ENCODE data around the gene DSC1.

DNA sequence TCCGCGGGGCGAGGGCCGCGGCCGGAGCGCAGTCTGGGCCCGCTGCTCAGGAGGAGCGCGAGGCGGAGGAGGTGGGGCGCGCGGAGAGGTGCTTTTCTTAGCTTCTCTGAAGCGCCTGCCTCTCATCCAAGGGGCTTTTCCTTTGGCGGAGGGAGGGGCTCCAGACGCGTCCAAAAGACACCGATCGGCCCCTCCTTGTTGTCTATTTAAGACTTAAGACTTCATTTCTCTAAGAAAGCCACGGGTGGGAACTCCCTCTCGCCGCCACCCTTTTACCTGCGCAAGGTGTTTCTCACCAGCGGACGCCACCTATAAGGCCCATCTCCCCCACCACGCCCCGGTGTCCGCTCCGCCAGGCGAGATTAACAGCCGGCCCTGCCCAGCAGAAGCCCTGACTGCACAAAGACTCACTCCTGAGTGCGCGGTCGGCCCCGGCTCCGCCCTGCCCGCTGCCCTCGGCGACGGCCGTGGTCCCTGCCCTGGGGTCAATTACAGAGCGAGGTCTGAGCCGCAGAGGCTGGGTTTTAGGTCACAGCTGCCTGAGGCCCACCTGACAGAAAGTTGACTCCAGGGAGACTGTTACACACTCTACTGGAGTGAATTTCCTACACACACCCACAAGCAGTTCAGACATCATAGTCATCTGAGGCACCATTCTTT lies 60.5 kb downstream of the DSC1 start, which contains the start of gene DSC2:
- TF ChIP-seq CTCF (IDR thresholded peaks at IDR 0.05) (no peak), REST (IDR thresholded peaks at IDR 0.05; ENCODE audit: insufficient read depth in 1 of 2, low read depth in 2 of 2, low read length in 1 of 2) (no peak)

All from Panc1 (cell line).